GM21390 (cell line): ENCODE data around the gene EMX1.

Experiments
- ATAC-seq: cut with Tn5 transposase; IDR thresholded peaks from one replicate; pipeline ENCODE4 v1.9.1; 2021; ENCODE audit not compliant: unreplicated experiment

The EMX1 gene

GRCh38 chr2:72924353-72925240 is 7.3 kb downstream of the EMX1 start:
- ATAC-seq, result no peak

- no peak for ATAC-seq
These were observed 8.1 kb downstream of the EMX1 start for GRCh38 chr2:72925328-72925943.

- no peak for ATAC-seq
These were observed 9.0 kb downstream of the EMX1 start for GRCh38 chr2:72926368-72926767.

- ATAC-seq, result no peak
These were observed 9.6 kb downstream of the EMX1 start for GRCh38 chr2:72926811-72927465.

GRCh38 chr2:72927619-72928550 is 10.6 kb downstream of the EMX1 start:
- ATAC-seq, result no peak

- ATAC-seq, result no peak
These were observed 11.7 kb downstream of the EMX1 start for GRCh38 chr2:72929010-72929409.

GRCh38 chr2:72931280-72931910 is 14.1 kb downstream of the EMX1 start:
- no peak for ATAC-seq

- ATAC-seq, result no peak
These were observed 14.9 kb downstream of the EMX1 start for GRCh38 chr2:72932045-72932740.

GRCh38 chr2:72932805-72933204 is 15.5 kb downstream of the EMX1 start:
- ATAC-seq, result no peak

- no peak for ATAC-seq
These were observed 15.9 kb downstream of the EMX1 start for GRCh38 chr2:72933207-72933606.

- no peak for ATAC-seq
These were observed 16.4 kb downstream of the EMX1 start for GRCh38 chr2:72933646-72934151.

GRCh38 chr2:72934683-72935610 is 17.6 kb downstream of the EMX1 start:
- no peak for ATAC-seq

GRCh38 chr2:72935611-72935957 is 18.3 kb downstream of the EMX1 start:
- no peak for ATAC-seq

- no peak for ATAC-seq
These were observed 19.5 kb downstream of the EMX1 start for GRCh38 chr2:72936660-72937355.

- ATAC-seq, result no peak
These were observed 20.0 kb downstream of the EMX1 start for GRCh38 chr2:72937356-72937669.

GRCh38 chr2:72938455-72938854 is 21.1 kb downstream of the EMX1 start:
- ATAC-seq, result no peak

- no peak for ATAC-seq
These were observed 23.0 kb downstream of the EMX1 start for GRCh38 chr2:72940361-72940760.

- ATAC-seq, result no peak
These were observed 23.5 kb downstream of the EMX1 start for GRCh38 chr2:72940786-72941185.
